HCT116 (cell line): ENCODE measurements around the gene METTL22. TPM values are rescaled to one million over a fixed set of nuclear protein-coding genes. Genes with fewer than 3 reads are reported as not detected.

Experiments
- ATAC-seq: fragments of 200-7000 bp; cut with Tn5 transposase; 2 replicates; pipeline ENCODE4 v1.9.1; 2020; ENCODE audit warnings: mild to moderate bottlenecking, moderate library complexity
- BruUV-seq: library from RNA; stranded (reverse); fragments of 400-500 nt; replicated peaks from 2 replicates; lab custom pipeline; 2021; lab: Mats Ljungman, UMichigan
- CTCF ChIA-PET: fragments of 300-600 bp; sonication (Branson Sonifier 250); formaldehyde crosslinking; loops from one replicate; lab custom pipeline; 2021; ENCODE audit warnings: antibody characterized with exemption; lab: Charles Lee
- POLR2A ChIA-PET: fragments of 300-600, 350-600 bp; sonication (Branson Sonifier 250); formaldehyde crosslinking; loops from one replicate; lab custom pipeline; 2021; ENCODE audit warnings: antibody characterized with exemption; lab: Charles Lee
- RAD21 ChIA-PET, 2 experiments: fragments of 300-600 bp; sonication (Branson Sonifier 250); formaldehyde crosslinking; loops; one replicate each; lab custom pipeline; 2023; ENCODE audit warnings: low total read pairs in 2 of 2; ENCODE audit not compliant: uncharacterized antibody in 2 of 2, unreplicated experiment in 2 of 2, low non-redundant PET in 1 of 2; lab: Charles Lee
- DNase-seq: peaks from one replicate; pipeline ENCODE4 v3.0.0-alpha.2; 2010; ENCODE audit warnings: low read depth, low spot score
- H2AFZ ChIP-seq: fragments of 200-600 bp; shearing (Covaris generic), sonication (generic); 2 replicates; pipeline ENCODE4 v1.6.1; 2017; ENCODE audit warnings: low read depth, mixed run types, mixed read lengths, antibody characterized with exemption, low read length; ENCODE audit not compliant: poor library complexity, severe bottlenecking
- H3K27ac ChIP-seq: 2 replicates; pipeline ENCODE4 v1.5.1; 2012; ENCODE audit warnings: low read depth, low read length
- H3K27me3 ChIP-seq: fragments of 200-600 bp; sonication (generic); 2 replicates; pipeline ENCODE4 v1.6.1; 2016; ENCODE audit warnings: mixed run types, low read length, mixed read lengths; ENCODE audit not compliant: insufficient read depth
- H3K36me3 ChIP-seq, 2 experiments: fragments of 200-500 bp in 1 of 2; fragments of 200-600 bp in 1 of 2; sonication (Bioruptor generic) in 1 of 2; sonication (generic) in 1 of 2; 2 replicates each; pipeline versions ENCODE4 v1.5.1 to v1.6.1; 2014 to 2016; ENCODE audit warnings: low read length in 2 of 2, inconsistent platforms in 1 of 2, mixed read lengths in 1 of 2, mixed run types in 1 of 2; ENCODE audit not compliant: insufficient read depth in 2 of 2, control insufficient read depth in 1 of 2
- H3K4me1 ChIP-seq, 2 experiments: fragments of 200-600 bp in 1 of 2; sonication (generic) in 1 of 2; 2 replicates each; pipeline versions ENCODE4 v1.5.1 to v1.6.1; 2012 to 2017; ENCODE audit warnings: low read length in 2 of 2, inconsistent platforms in 1 of 2, mild to moderate bottlenecking in 1 of 2, mixed read lengths in 1 of 2, mixed run types in 1 of 2, moderate library complexity in 1 of 2; ENCODE audit not compliant: insufficient read depth in 2 of 2, control insufficient read depth in 1 of 2
- H3K4me2 ChIP-seq: fragments of 200-600 bp; sonication (generic); 2 replicates; pipeline ENCODE4 v1.6.1; 2017; ENCODE audit warnings: mixed run types, low read length, mixed read lengths
- H3K4me3 ChIP-seq, 2 experiments: fragments of 200-600 bp in 1 of 2; sonication (generic) in 1 of 2; replicated peaks in 1 of 2; 2 replicates each; pipeline ENCODE4 v1.5.1; 2011 to 2016; ENCODE audit warnings: low read length in 2 of 2, control low read depth in 1 of 2, low read depth in 1 of 2, mild to moderate bottlenecking in 1 of 2, mixed read lengths in 1 of 2, mixed run types in 1 of 2
- H3K79me2 ChIP-seq: fragments of 200-600 bp; sonication (generic); 2 replicates; pipeline ENCODE4 v1.6.1; 2017; ENCODE audit warnings: mild to moderate bottlenecking, mixed run types, low read length, moderate library complexity, mixed read lengths; ENCODE audit not compliant: insufficient read depth
- H3K9ac ChIP-seq: fragments of 200-600 bp; sonication (generic); 2 replicates; pipeline ENCODE4 v1.6.1; 2016; ENCODE audit warnings: low read length, mixed read lengths
- H3K9me2 ChIP-seq: fragments of 200-600 bp; sonication (generic), shearing (Covaris generic); 2 replicates; pipeline ENCODE4 v1.6.1; 2017; ENCODE audit warnings: mixed run types, mild to moderate bottlenecking, moderate library complexity; ENCODE audit not compliant: insufficient read depth
- H3K9me3 ChIP-seq, 2 experiments: fragments of 200-500 bp in 1 of 2; fragments of 200-600 bp in 1 of 2; sonication (Bioruptor generic) in 1 of 2; sonication (generic) in 1 of 2; 2 replicates each; pipeline ENCODE4 v1.6.1; 2014 to 2017; ENCODE audit warnings: low read length in 2 of 2, mixed read lengths in 2 of 2, inconsistent platforms in 1 of 2, low read depth in 1 of 2, mild to moderate bottlenecking in 1 of 2, mixed run types in 1 of 2, moderate library complexity in 1 of 2; ENCODE audit not compliant: control insufficient read depth in 1 of 2, insufficient read depth in 1 of 2
- H4K20me1 ChIP-seq: fragments of 200-600 bp; sonication (generic), shearing (Covaris generic); 2 replicates; pipeline ENCODE4 v1.6.1; 2017; ENCODE audit warnings: mixed run types, mild to moderate bottlenecking, moderate library complexity; ENCODE audit not compliant: insufficient read depth
- POLR2AphosphoS5 ChIP-seq: IDR thresholded peaks from 2 replicates; pipeline ENCODE4 v1.6.1; 2011; ENCODE audit warnings: mild to moderate bottlenecking, low read depth, low read length, moderate library complexity
- RAD21 ChIP-seq: IDR thresholded peaks from 2 replicates; pipeline ENCODE4 v1.6.1; 2012; ENCODE audit warnings: low read depth, mild to moderate bottlenecking
- intact Hi-C: fragments of 100-400 bp; cut with micrococcal nuclease; formaldehyde crosslinking; loops from 2 replicates; pipeline ENCODE4 v1.10.0; 2022
- total RNA-seq: library from RNA; stranded (reverse); gene quantifications from one replicate; pipeline ENCODE4 v1.2.1, GENCODE V29; 2021; ENCODE audit not compliant: unreplicated experiment
- TF ChIP-seq, protein P1 (sequence below): IDR thresholded peaks from 2 replicates; pipeline ENCODE4 v1.6.1; 2012

METTL22 gene
- total RNA-seq, 1 experiment from 2014 or later = 33.3 TPM

GRCh38 chr16:8600144-8600775 is 21.2 kb upstream of the METTL22 start:
- no peak for ATAC-seq
- no peaks in the 10 kb centered on the region for H3K79me2 ChIP-seq
- TF ChIP-seq POLR2AphosphoS5 = no peak
- BruUV-seq = no TSS peak
- no peak overlapping the region for H2AFZ ChIP-seq
- no peaks in the 10 kb centered on the region for H3K36me3 ChIP-seq
- intact Hi-C loops = no loop called here
- H3K9me3 ChIP-seq = no peaks in the 10 kb centered on the region
- ChIA-PET POLR2A (interaction anchor here (1.3 kb wide), 1 partner anchor 16 kb away, joined by 3 read pairs; no protein-coding TSS in a partner anchor), RAD21 (no interaction called here), CTCF (no interaction called here)
- H3K9me2 ChIP-seq = no peaks in the 10 kb centered on the region
- DNase-seq = no peak
- H3K9ac ChIP-seq = no peak overlapping the region
- no peaks in the 10 kb centered on the region for H3K4me1 ChIP-seq
- H3K27ac ChIP-seq = no peak overlapping the region
- no peak overlapping the region for H3K4me2 ChIP-seq
- no peak overlapping the region for H3K4me3 ChIP-seq
- peaks cover 3% of the 10 kb centered on the region; the same call in 1 of the 2 replicates for H3K27me3 ChIP-seq
- no peaks in the 10 kb centered on the region for H4K20me1 ChIP-seq

DNA sequence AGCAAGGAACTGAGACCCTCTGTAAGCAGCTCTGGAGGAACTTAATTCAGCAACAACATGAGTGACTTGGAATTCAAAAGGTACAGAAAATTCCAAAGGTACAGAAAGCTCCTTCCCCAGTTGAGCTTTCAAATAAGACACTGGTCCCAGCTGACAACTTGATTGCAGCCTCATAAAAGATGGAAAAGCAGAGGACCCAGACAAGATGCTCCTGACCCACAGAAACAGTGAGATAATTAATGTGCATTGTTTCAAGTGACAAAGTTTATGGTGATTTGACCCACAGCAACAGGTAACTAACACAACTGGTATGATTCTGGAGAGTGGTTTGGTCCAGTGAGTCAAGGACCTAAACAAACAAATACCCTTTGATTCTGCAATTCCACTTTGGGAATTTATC is 15.9 kb upstream of the METTL22 start:
- CTCF ChIA-PET = no interaction called here
- H3K4me3 ChIP-seq = no peak overlapping the region
- no peaks in the 10 kb centered on the region for H3K79me2 ChIP-seq
- H2AFZ ChIP-seq = no peak overlapping the region
- H3K36me3 ChIP-seq = no peaks in the 10 kb centered on the region
- no peak overlapping the region for H3K9ac ChIP-seq
- DNase-seq (no peak), ATAC-seq (no peak)
- RAD21 ChIA-PET = no interaction called here
- H3K9me3 ChIP-seq = no peaks in the 10 kb centered on the region
- no peaks in the 10 kb centered on the region for H3K4me1 ChIP-seq
- POLR2A ChIA-PET = no interaction called here
- TF ChIP-seq, protein P1, sequence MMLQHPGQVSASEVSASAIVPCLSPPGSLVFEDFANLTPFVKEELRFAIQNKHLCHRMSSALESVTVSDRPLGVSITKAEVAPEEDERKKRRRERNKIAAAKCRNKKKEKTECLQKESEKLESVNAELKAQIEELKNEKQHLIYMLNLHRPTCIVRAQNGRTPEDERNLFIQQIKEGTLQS = no peak
- TF ChIP-seq RAD21 = no peak
- peaks cover 30% of the 10 kb centered on the region for H3K27me3 ChIP-seq
- no peaks in the 10 kb centered on the region for H4K20me1 ChIP-seq
- no peaks in the 10 kb centered on the region for H3K9me2 ChIP-seq
- no peak overlapping the region for H3K27ac ChIP-seq
- BruUV-seq = no TSS peak
- intact Hi-C loops = no loop called here
- H3K4me2 ChIP-seq = no peak overlapping the region
